SU-DHL-6 (cell line): ENCODE data around the gene RARB.

ENCODE experiments used
- CTCF ChIP-seq: fragments of 200-600 bp; sonication (generic); IDR thresholded peaks from one replicate; pipeline ENCODE4 v1.5.1; 2017; ENCODE audit warnings: antibody characterized with exemption, mild to moderate bottlenecking, low read length, moderate library complexity; ENCODE audit not compliant: insufficient read depth, poor library complexity, severe bottlenecking
- EZH2phosphoT487 ChIP-seq: fragments of 200-600 bp; sonication (generic), shearing (Covaris generic); conservative IDR thresholded peaks from 2 replicates; pipeline ENCODE4 v1.6.1; 2018; ENCODE audit warnings: mild to moderate bottlenecking, antibody characterized with exemption, low read length, moderate library complexity, mixed read lengths

GRCh38 chr3:25427942-25428788, at the start of gene RARB:
- TF ChIP-seq CTCF: no peak
- TF ChIP-seq EZH2phosphoT487: no peak
